ENCODE results near the gene FBXW8.

GRCh38 chr12:116901612-116902011 lies 9.1 kb upstream of the FBXW8 start:
- TF ChIP-seq CTCF (IDR thresholded peaks at IDR 0.05) (no peak), POLR2A (IDR thresholded peaks at IDR 0.05) (no peak)

Data from esophagus squamous epithelium (tissue), 4 donors.